H7 (cell line): ENCODE results near the gene ZNF618. TPM values are rescaled to one million over a fixed set of nuclear protein-coding genes. Genes with fewer than 3 reads are reported as not detected.
A peak's percentile ranks its signal among the peaks of the same experiment; 100 is the strongest.
"Not testable (repeated sequence)": the region's sequence is repeated elsewhere in the genome, so short reads cannot be mapped to it uniquely, and the experiment has no call there.

Source experiments
- DNase-seq: peaks from one replicate; pipeline ENCODE4 v3.0.0; 2012
- H3K27me3 ChIP-seq: 2 replicates; pipeline ENCODE4 v1.6.0; 2011; ENCODE audit warnings: mild to moderate bottlenecking, low read length; ENCODE audit not compliant: control insufficient read depth, insufficient read depth
- H3K36me3 ChIP-seq: replicated peaks from 2 replicates; pipeline ENCODE4 v1.5.1; 2011; ENCODE audit warnings: low read length; ENCODE audit not compliant: control insufficient read depth, insufficient read depth
- H3K4me3 ChIP-seq: 2 replicates; pipeline ENCODE4 v1.5.1; 2011; ENCODE audit warnings: low read depth, mild to moderate bottlenecking, control low read depth, low read length, moderate library complexity; ENCODE audit not compliant: insufficient read depth
- total RNA-seq: library from RNA; depleted of rRNA; stranded (reverse); fragments of >200 nt; shearing (Covaris generic); gene quantifications from 2 replicates; pipeline ENCODE4 v1.2.3, GENCODE V29; 2014

The ZNF618 gene
- total RNA-seq, 1 experiment from 2014 or later: 6.6 TPM

- Histone ChIP-seq H3K27me3 (no peaks in the 10 kb centered on the region), H3K4me3 (no peak overlapping the region), H3K36me3 (peaks cover 2% of the 10 kb centered on the region)
- DNase-seq: peak; percentile 19
Observed at GRCh38 chr9:114031037-114031630, 155.0 kb downstream of the ZNF618 start.

- peak; percentile 39 for DNase-seq
- no peaks in the 10 kb centered on the region for H3K27me3 ChIP-seq
- H3K4me3 ChIP-seq: no peak overlapping the region
- H3K36me3 ChIP-seq: peaks cover 2% of the 10 kb centered on the region
Observed at GRCh38 chr9:114031948-114032840, 156.1 kb downstream of the ZNF618 start.

- DNase-seq: peak; percentile 90
- Histone ChIP-seq H3K36me3 (peaks cover 2% of the 10 kb centered on the region), H3K27me3 (no peaks in the 10 kb centered on the region), H3K4me3 (no peak overlapping the region)
Observed at GRCh38 chr9:114033397-114034103, 157.4 kb downstream of the ZNF618 start.

GRCh38 chr9:114034196-114034595 lies 158.1 kb downstream of the ZNF618 start:
- Histone ChIP-seq H3K36me3 (peaks cover 2% of the 10 kb centered on the region), H3K27me3 (no peaks in the 10 kb centered on the region), H3K4me3 (no peak overlapping the region)
- peak; percentile 19 for DNase-seq

- peaks cover under 1% of the 10 kb centered on the region; the same call in 1 of the 2 replicates for H3K36me3 ChIP-seq
- DNase-seq: peak; percentile 16
- H3K4me3 ChIP-seq: no peak overlapping the region
- H3K27me3 ChIP-seq: no peaks in the 10 kb centered on the region
Observed at GRCh38 chr9:114034661-114035062, 158.6 kb downstream of the ZNF618 start.

GRCh38 chr9:114035221-114035844 lies 159.2 kb downstream of the ZNF618 start:
- no peaks in the 10 kb centered on the region; the same call in 1 of the 2 replicates for H3K36me3 ChIP-seq
- H3K27me3 ChIP-seq: no peaks in the 10 kb centered on the region
- H3K4me3 ChIP-seq: no peak overlapping the region
- DNase-seq: peak; percentile 30

DNA sequence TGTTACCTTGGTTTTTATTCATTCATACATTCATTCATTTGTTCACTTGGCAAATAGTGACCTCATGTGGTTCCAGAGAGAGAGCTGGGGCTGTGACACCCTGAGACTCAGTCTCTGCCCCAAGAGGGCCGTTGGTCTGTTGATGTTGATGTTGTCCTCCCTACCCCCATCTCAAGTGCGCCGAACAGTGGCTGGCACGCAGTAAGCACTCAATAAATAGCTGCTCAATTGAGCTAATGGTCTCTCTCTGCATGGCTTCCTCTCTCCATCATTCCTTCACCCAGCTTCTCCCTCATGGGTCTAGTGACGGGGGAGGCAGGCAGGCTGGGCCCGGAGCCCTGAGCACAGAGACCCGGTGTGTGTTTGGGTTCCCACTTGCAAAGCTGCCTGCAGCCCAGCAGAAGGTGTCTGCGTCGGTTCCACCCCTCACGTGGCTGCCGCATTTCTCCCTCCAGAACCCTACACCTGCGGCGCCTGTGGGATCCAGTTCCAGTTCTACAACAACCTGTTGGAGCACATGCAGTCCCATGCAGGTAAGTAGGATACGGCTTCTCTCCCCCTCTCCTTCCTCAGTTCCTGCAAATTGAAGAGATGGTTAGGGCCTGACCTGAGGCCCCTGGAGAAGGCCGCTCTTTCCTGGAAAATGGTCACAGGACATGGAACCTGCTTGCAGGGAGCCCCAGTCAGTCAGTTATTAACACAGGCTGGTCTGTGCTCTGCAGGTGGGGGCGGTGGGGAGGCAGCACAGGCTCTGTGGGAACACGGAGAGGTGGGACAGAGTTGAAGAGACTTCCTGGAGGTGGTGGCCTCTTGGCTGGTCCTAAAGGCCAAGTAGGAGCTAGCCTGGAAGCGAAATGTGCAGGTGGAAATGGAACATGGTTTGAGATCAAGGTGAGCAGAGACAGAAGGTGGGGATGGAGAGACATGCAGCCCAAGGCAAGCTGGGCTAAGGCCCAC lies 160.0 kb downstream of the ZNF618 start:
- Histone ChIP-seq H3K4me3 (no peak overlapping the region), H3K27me3 (no peaks in the 10 kb centered on the region), H3K36me3 (no peaks in the 10 kb centered on the region; the same call in 1 of the 2 replicates)
- DNase-seq: peak; percentile 19

- Histone ChIP-seq H3K36me3 (no peaks in the 10 kb centered on the region; the same call in 1 of the 2 replicates), H3K4me3 (no peak overlapping the region), H3K27me3 (no peaks in the 10 kb centered on the region)
- peak; percentile 18 for DNase-seq
Observed at GRCh38 chr9:114037249-114037648, 161.1 kb downstream of the ZNF618 start.

GRCh38 chr9:114037961-114038723 lies 162.0 kb downstream of the ZNF618 start:
- Histone ChIP-seq H3K27me3 (no peaks in the 10 kb centered on the region), H3K4me3 (no peak overlapping the region), H3K36me3 (no peaks in the 10 kb centered on the region; the same call in 1 of the 2 replicates)
- DNase-seq: peak; percentile 82

DNA sequence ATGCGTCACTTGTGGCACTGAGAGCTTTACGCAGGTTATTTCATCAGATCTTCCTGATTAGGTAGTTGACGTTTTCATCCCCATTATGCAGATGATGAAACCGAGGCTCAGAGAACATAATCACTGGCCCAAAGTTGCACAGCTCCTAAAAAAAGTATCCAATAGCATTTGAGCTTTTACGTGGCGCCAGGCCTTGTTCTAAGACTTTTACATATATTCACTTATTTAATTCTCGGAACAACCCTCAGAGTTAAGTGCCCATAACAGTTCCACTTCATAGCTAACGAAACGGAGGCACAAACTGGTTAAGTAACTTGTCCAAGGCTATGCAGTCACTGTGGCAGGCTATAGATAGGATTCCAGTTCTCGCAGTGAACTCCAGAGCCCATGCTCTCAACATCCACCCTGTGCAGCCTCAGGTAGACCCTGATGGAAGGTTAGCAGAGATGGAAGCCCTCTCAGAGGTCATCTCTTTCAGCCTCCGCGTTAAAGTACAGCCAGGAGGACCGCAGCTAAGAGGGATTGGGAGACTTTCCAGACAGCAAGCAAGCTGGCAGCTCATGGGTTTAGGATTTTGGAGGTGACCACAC lies 162.7 kb downstream of the ZNF618 start:
- H3K4me3 ChIP-seq: no peak overlapping the region
- no peaks in the 10 kb centered on the region for H3K27me3 ChIP-seq
- H3K36me3 ChIP-seq: no peaks in the 10 kb centered on the region; the same call in 1 of the 2 replicates
- DNase-seq: no peak

DNA sequence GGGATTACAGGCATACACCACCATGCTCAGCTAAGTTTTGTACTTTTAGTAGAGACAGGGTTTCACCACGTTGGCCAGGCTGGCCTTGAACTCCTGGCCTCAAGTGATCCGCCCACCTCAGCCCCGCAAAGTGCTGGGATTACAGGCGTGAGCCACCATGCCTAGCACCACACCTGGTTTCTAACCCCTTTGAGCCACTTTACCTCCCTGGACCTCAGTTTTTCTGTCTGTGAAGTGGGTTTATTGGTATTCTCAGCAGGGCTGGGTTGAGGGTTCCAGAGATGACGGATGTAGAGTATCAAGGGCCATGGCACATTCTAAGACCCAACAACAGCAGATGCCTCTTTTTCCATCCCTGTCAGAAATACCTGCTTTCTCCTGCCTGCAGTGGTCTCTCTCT lies 163.4 kb downstream of the ZNF618 start:
- DNase-seq: no peak

DNA sequence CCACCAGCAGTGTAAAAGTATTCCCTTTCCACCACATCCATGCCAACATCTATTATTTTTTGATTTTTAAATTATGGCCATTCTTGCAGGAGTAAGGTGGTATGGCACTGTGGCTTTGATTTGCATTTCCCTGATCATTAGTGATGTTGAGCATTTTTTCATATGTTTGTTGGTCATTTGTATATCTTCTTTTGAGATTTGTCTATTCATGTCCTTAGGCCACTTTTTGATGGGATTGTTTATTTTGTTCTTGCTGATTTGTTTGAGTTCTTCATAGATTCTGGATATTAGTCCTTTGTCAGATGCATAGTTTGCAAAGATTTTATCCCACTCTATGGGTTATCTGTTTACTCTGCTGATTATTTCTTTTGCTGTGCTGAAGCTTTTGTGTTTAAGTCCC lies 167.6 kb downstream of the ZNF618 start:
- H3K36me3 ChIP-seq: not testable (repeated sequence)

More for the DNA sequence above, 163.4 kb downstream of the ZNF618 start:
- H3K36me3 ChIP-seq: no peaks in the 10 kb centered on the region; the same call in 1 of the 2 replicates
- H3K27me3 ChIP-seq: no peaks in the 10 kb centered on the region
- no peak overlapping the region for H3K4me3 ChIP-seq

More for the DNA sequence above, 167.6 kb downstream of the ZNF618 start:
- not testable (repeated sequence) for H3K27me3 ChIP-seq, DNase-seq, H3K4me3 ChIP-seq
